IPS DF 6.9 (cell line): ENCODE results near the gene APBB3.

Experiments used
- DNase-seq: peaks from one replicate; pipeline ENCODE4 v3.0.0-alpha.2; 2013; ENCODE audit warnings: low read depth, low spot score
- H3K27ac ChIP-seq: one replicate; pipeline ENCODE4 v1.5.1; 2013; ENCODE audit warnings: low read length, control low read depth
- H3K27me3 ChIP-seq: 2 replicates; pipeline ENCODE4 v1.6.1; 2013; ENCODE audit warnings: mild to moderate bottlenecking, low read length; ENCODE audit not compliant: control insufficient read depth, insufficient read depth
- H3K36me3 ChIP-seq: 2 replicates; pipeline ENCODE4 v1.6.1; 2013; ENCODE audit warnings: low read length; ENCODE audit not compliant: control insufficient read depth, insufficient read depth
- H3K4me1 ChIP-seq: 2 replicates; pipeline ENCODE4 v1.6.1; 2013; ENCODE audit warnings: low read length; ENCODE audit not compliant: control insufficient read depth, insufficient read depth
- H3K4me3 ChIP-seq: 2 replicates; pipeline ENCODE4 v1.5.1; 2013; ENCODE audit warnings: mild to moderate bottlenecking, low read length
- H3K9me3 ChIP-seq: 2 replicates; pipeline ENCODE4 v1.6.1; 2013; ENCODE audit warnings: low read length, inconsistent platforms; ENCODE audit not compliant: control insufficient read depth, insufficient read depth
- WGBS: extraction: QIAGEN DNeasy Blood & Tissue Kit; methylation state at CpG from one replicate; pipeline ENCODE4 v1.1.7; 2013; ENCODE audit warnings: mixed read lengths, missing lambda C conversion rate; ENCODE audit not compliant: insufficient read length, insufficient coverage; 5-methylcytosine and 5-hydroxymethylcytosine counted together

Gene APBB3

GRCh38 chr5:140555747-140556312, 8.6 kb downstream of the APBB3 start:
- Histone ChIP-seq H3K27ac (no peak overlapping the region), H3K4me3 (no peak overlapping the region; the same call in 1 of the 2 replicates), H3K36me3 (peaks cover 2% of the 10 kb centered on the region; the same call in 1 of the 2 replicates), H3K4me1 (no peaks in the 10 kb centered on the region; the same call in 1 of the 2 replicates), H3K27me3 (no peaks in the 10 kb centered on the region), H3K9me3 (no peaks in the 10 kb centered on the region)
- DNase-seq: no peak
- WGBS: no CpG with 5 or more reads among the region's 1 CpG

GRCh38 chr5:140554454-140554853, 9.9 kb downstream of the APBB3 start:
- peaks cover 13% of the 10 kb centered on the region; the same call in 1 of the 2 replicates for H3K36me3 ChIP-seq
- H3K27me3 ChIP-seq: no peaks in the 10 kb centered on the region
- H3K4me3 ChIP-seq: no peak overlapping the region
- H3K9me3 ChIP-seq: no peaks in the 10 kb centered on the region
- no peak for DNase-seq
- no peak overlapping the region for H3K27ac ChIP-seq
- H3K4me1 ChIP-seq: no peaks in the 10 kb centered on the region; the same call in 1 of the 2 replicates
- no CpG with 5 or more reads among the region's 2 CpGs for WGBS

DNA sequence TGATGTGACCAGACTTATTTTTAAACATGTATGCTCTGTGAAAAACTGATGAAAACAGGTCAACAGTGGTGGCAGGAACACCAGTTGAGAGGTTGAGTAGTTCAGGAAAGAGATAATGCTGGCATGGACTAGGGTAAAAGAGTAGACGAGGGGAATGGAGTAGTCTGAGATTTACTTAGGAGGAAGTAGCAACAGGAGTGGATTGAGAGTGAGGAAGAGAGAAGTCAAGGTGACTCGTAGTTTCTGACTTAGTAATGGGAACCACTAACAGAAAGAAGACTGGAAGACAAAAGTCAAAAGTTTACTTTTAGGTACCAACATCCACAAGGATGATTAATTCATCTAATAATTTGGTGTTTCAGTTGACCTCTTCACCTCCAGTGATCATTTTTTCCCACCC, 10.7 kb downstream of the APBB3 start:
- no peak overlapping the region for H3K4me3 ChIP-seq
- WGBS: 100% methylated on average over 1 of the region's 2 CpGs
- no peaks in the 10 kb centered on the region; the same call in 1 of the 2 replicates for H3K4me1 ChIP-seq
- no peak for DNase-seq
- no peak overlapping the region for H3K27ac ChIP-seq
- no peaks in the 10 kb centered on the region for H3K9me3 ChIP-seq
- H3K27me3 ChIP-seq: no peaks in the 10 kb centered on the region
- H3K36me3 ChIP-seq: peaks cover 15% of the 10 kb centered on the region; the same call in 1 of the 2 replicates

- no CpG with 5 or more reads among the region's 4 CpGs for WGBS
Observed at GRCh38 chr5:140551872-140552271, 12.5 kb downstream of the APBB3 start.

DNA sequence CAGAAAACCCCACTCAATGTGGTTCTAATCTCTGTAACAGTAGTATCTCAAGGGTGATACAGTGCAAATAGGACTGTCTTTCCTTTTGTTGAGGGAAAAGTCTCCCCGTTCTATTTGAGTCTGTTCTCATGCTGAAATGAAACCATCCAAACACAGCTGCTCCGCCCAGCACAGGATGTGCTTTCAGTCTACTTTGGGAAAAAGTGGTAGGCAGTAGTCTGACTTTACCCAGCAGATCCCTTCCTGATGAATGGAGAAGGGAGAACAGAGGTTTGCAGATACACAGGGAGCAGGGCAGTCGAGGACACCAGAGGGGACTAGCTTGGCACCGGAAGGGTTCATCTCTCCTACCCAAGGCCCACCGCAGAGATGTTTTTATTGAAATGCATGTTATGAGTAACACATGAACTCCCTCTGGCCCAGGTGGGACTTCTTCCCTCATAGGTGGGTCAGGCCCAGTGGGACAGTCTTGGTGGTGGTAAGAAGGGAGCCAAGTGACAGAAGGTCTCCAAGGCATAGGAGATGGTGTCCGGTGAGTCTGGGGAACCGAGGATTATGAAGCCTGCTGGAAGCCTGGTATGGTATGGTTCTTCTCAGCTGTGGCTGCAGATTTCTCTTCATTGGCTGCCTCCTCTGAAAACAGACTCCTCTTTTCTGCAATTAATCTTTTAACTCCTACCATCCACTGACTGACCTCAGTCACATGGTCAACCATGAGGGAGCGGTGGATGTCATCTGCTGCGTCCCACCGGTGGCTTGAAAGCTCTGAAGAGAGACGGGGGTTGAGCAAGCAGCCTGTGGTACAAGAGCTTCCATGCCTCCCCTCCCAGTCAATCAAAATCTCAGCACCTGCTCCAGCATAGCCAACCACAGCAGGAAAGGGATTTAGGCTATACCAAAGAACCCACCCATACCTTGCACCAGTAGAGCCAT, 14.0 kb downstream of the APBB3 start:
- peaks cover 3% of the 10 kb centered on the region; the same call in 1 of the 2 replicates for H3K4me1 ChIP-seq
- no peak overlapping the region for H3K27ac ChIP-seq
- DNase-seq: no peak
- no CpG with 5 or more reads among the region's 11 CpGs for WGBS
- H3K36me3 ChIP-seq: peaks cover 15% of the 10 kb centered on the region; the same call in 1 of the 2 replicates
- no peaks in the 10 kb centered on the region for H3K9me3 ChIP-seq
- no peak overlapping the region for H3K4me3 ChIP-seq
- H3K27me3 ChIP-seq: no peaks in the 10 kb centered on the region

More at GRCh38 chr5:140551872-140552271, 12.5 kb downstream of the APBB3 start:
- no peaks in the 10 kb centered on the region for H3K9me3 ChIP-seq
- H3K27ac ChIP-seq: no peak overlapping the region
- no peaks in the 10 kb centered on the region for H3K27me3 ChIP-seq
- no peak for DNase-seq
- peaks cover 3% of the 10 kb centered on the region; the same call in 1 of the 2 replicates for H3K4me1 ChIP-seq
- H3K4me3 ChIP-seq: no peak overlapping the region
- peaks cover 15% of the 10 kb centered on the region; the same call in 1 of the 2 replicates for H3K36me3 ChIP-seq

GRCh38 chr5:140549237-140550144, 14.9 kb downstream of the APBB3 start:
- Histone ChIP-seq H3K4me3 (no peak overlapping the region), H3K4me1 (peaks cover 3% of the 10 kb centered on the region; the same call in 1 of the 2 replicates), H3K27me3 (no peaks in the 10 kb centered on the region), H3K9me3 (no peaks in the 10 kb centered on the region), H3K27ac (no peak overlapping the region), H3K36me3 (peaks cover 15% of the 10 kb centered on the region; the same call in 1 of the 2 replicates)
- WGBS: no CpG with 5 or more reads among the region's 3 CpGs
- no peak for DNase-seq

- no CpG with 5 or more reads among the region's 7 CpGs for WGBS
- no peak overlapping the region for H3K4me3 ChIP-seq
- DNase-seq: no peak
- peaks cover 15% of the 10 kb centered on the region; the same call in 1 of the 2 replicates for H3K36me3 ChIP-seq
- H3K27me3 ChIP-seq: no peaks in the 10 kb centered on the region
- no peak overlapping the region for H3K27ac ChIP-seq
- H3K9me3 ChIP-seq: no peaks in the 10 kb centered on the region
- peaks cover 3% of the 10 kb centered on the region; the same call in 1 of the 2 replicates for H3K4me1 ChIP-seq
Observed at GRCh38 chr5:140548791-140549190, 15.6 kb downstream of the APBB3 start.

DNA sequence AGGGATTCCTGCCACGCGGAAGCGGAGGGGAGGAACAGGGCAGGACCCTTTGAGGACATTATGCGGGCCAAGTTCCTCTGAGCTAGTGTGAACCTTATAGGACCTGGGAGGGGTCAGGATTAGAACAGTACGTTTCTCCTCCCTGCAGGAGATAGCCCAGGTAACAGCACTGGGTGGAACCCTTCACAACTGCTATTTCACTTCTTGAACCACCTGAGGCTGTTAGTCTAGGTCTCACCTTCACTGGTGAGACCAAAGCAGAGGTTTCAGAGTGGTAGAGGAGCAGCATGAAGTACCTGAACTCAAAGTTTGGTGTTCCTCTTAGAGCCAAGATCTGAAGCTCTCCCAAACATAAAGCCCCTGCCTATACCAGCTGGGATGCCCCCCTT, 16.1 kb downstream of the APBB3 start:
- no peaks in the 10 kb centered on the region for H3K27me3 ChIP-seq
- no peak for DNase-seq
- no peak overlapping the region for H3K27ac ChIP-seq
- H3K9me3 ChIP-seq: no peaks in the 10 kb centered on the region
- no CpG with 5 or more reads among the region's 5 CpGs for WGBS
- H3K4me3 ChIP-seq: peak overlapping the region; percentile 39; the same call in 1 of the 2 replicates
- peaks cover 15% of the 10 kb centered on the region; the same call in 1 of the 2 replicates for H3K36me3 ChIP-seq
- H3K4me1 ChIP-seq: peaks cover 3% of the 10 kb centered on the region; the same call in 1 of the 2 replicates

DNA sequence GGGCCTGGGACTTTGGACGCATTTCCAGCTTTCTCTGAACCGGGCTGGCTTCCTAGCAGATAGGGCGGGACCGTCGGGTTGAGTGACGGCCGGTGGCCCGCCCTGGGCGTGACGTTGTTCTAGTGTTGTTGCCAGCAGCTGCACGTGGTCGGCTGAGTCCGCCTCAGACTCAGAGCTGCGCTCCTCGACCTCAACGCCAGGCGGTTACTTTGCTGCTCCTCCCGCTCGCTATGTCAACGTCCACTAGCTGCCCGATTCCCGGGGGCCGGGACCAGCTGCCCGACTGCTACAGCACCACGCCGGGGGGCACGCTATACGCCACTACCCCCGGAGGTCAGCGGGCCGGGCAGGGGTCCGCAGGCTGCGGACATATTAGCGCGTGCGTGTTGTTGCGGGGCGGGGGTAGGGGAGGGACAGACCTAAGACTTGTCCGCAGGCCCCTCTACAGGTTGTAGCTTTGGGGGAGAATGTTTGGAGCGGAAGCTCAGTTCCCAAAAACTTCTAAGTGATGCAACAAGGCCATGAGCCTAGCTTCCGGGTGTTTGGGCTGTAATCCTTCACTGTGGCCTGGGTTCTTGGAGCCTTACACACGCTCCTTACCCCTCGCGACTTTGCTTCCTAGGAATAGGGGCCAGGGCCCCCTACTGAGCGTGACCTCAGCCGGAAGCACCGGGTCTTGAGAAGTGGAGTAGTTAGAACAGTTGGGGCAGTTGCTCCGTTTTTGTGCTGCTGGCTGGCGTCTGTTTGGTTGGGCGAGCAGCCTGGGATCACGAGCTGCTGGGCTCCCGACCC, 16.7 kb downstream of the APBB3 start, which contains the start of gene EIF4EBP3:
TSS of gene EIF4EBP3 (plus strand) at position 155 of the 792 bp plus-strand sequence. CDS start at position 231, 76 bp downstream.
- Histone ChIP-seq H3K27ac (no peak within 1 kb of the TSS), H3K36me3 (peaks cover 15% of the 10 kb centered on the region; the same call in 1 of the 2 replicates), H3K4me3 (peak within 1 kb of the TSS; percentile 39; the same call in 1 of the 2 replicates), H3K4me1 (peaks cover 3% of the 10 kb centered on the region; the same call in 1 of the 2 replicates), H3K9me3 (no peaks in the 10 kb centered on the region), H3K27me3 (no peaks in the 10 kb centered on the region)
- no CpG with 5 or more reads among the region's 52 CpGs for WGBS
- peak; percentile 93 for DNase-seq
